Uterus (tissue), 4 donors: ENCODE results near the gene PLCL1. TPM values are rescaled to one million over a fixed set of nuclear protein-coding genes. Genes with fewer than 3 reads are reported as not detected.
"Not testable (repeated sequence)": the region's sequence is repeated elsewhere in the genome, so short reads cannot be mapped to it uniquely, and the experiment has no call there.

Experiments
- DNase-seq, 2 donors: peaks; one replicate each; pipeline ENCODE4 v3.0.0-alpha.2; 2019 to 2020
- H3K27ac ChIP-seq, 2 donors: fragments of 200-600 bp; sonication (generic); 1 replicate in 1 of 2; 2 replicates in 1 of 2; pipeline ENCODE4 v1.5.1; 2016 to 2018
- H3K27me3 ChIP-seq, 2 donors: fragments of 200-600 bp; sonication (generic); one replicate each; pipeline ENCODE4 v1.5.1; 2018 to 2019; ENCODE audit warnings: control low read depth in 1 of 2
- H3K36me3 ChIP-seq, 2 donors: fragments of 200-600 bp; sonication (generic); one replicate each; pipeline ENCODE4 v1.5.1; 2019; ENCODE audit warnings: control low read depth in 1 of 2
- H3K4me1 ChIP-seq, 2 donors: fragments of 200-600 bp; sonication (generic); one replicate each; pipeline ENCODE4 v1.5.1; 2018 to 2019; ENCODE audit warnings: control low read depth in 1 of 2
- H3K4me3 ChIP-seq, 2 donors: fragments of 200-600 bp; sonication (generic); 1 replicate in 1 of 2; 2 replicates in 1 of 2; pipeline ENCODE4 v1.5.1; 2018 to 2019; ENCODE audit warnings: mild to moderate bottlenecking in 1 of 2
- H3K9me3 ChIP-seq, 2 donors: fragments of 200-600 bp; sonication (generic); one replicate each; pipeline ENCODE4 v1.5.1; 2019; ENCODE audit warnings: control low read depth in 1 of 2
- POLR2A ChIP-seq, 2 donors: fragments of 450-650 bp; IDR thresholded peaks; one replicate each; pipeline ENCODE4 v1.6.1; 2016; ENCODE audit warnings: antibody characterized with exemption in 2 of 2, mild to moderate bottlenecking in 1 of 2, moderate library complexity in 1 of 2
- intact Hi-C: fragments of 100-400 bp; cut with DNase I; formaldehyde crosslinking; loops from one replicate; pipeline ENCODE4 v1.15.1; 2023; ENCODE audit warnings: low total_unique reads
- total RNA-seq, 4 donors: library from RNA; depleted of rRNA in 3 of 4; stranded (reverse); fragments of >200 nt in 3 of 4; gene quantifications; one replicate each; pipeline versions ENCODE4 v1.1.0 to v1.2.4, GENCODE V29; 2014 to 2023
- TF ChIP-seq, protein P1 (sequence below), 4 experiments: fragments of 200-600 bp in 2 of 4; fragments of 450-650 bp in 2 of 4; sonication (generic) in 2 of 4; IDR thresholded peaks; one replicate each; pipeline ENCODE4 v1.5.1; 2016 to 2019; ENCODE audit warnings: antibody characterized with exemption in 4 of 4, mild to moderate bottlenecking in 2 of 4, moderate library complexity in 1 of 4
- donor health status: DM: yes; HTN: yes; CAD: no.

PLCL1 gene
- total RNA-seq, 4 donors from 2014 or later = 7.3 to 32.5 (median 15.0) TPM

DNA sequence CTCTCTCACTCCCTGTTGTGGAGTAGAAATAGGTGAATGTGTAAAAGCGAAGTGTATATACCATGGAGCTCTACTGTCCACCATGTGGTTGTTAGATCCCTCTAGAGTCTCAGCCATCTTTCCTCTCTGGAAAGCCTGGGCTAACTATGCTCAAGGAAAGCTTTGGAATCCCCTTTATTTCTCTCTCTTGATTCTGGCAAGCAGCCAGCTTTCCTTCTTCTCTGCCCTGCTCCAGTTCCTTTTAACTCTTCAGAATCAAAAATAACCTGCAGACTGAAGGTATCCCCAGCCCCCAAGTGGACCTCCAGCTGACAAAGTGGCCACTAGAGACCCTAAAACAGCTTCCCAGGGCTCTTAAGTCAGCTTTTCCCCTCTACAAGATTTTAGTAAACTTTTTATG is 381.9 kb downstream of the PLCL1 start:
- intact Hi-C loops = no loop called here
- no peak overlapping the region for H3K27ac ChIP-seq
- no peaks in the 10 kb centered on the region for H3K4me1 ChIP-seq
- no peaks in the 10 kb centered on the region for H3K27me3 ChIP-seq
- H3K36me3 ChIP-seq = no peaks in the 10 kb centered on the region
- no peak for DNase-seq
- TF ChIP-seq POLR2A (IDR thresholded peaks at IDR 0.05) = no peak
- TF ChIP-seq, protein P1, sequence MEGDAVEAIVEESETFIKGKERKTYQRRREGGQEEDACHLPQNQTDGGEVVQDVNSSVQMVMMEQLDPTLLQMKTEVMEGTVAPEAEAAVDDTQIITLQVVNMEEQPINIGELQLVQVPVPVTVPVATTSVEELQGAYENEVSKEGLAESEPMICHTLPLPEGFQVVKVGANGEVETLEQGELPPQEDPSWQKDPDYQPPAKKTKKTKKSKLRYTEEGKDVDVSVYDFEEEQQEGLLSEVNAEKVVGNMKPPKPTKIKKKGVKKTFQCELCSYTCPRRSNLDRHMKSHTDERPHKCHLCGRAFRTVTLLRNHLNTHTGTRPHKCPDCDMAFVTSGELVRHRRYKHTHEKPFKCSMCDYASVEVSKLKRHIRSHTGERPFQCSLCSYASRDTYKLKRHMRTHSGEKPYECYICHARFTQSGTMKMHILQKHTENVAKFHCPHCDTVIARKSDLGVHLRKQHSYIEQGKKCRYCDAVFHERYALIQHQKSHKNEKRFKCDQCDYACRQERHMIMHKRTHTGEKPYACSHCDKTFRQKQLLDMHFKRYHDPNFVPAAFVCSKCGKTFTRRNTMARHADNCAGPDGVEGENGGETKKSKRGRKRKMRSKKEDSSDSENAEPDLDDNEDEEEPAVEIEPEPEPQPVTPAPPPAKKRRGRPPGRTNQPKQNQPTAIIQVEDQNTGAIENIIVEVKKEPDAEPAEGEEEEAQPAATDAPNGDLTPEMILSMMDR (IDR thresholded peaks at IDR 0.05) = no peak
- no peaks in the 10 kb centered on the region for H3K9me3 ChIP-seq
- H3K4me3 ChIP-seq = no peak overlapping the region

DNA sequence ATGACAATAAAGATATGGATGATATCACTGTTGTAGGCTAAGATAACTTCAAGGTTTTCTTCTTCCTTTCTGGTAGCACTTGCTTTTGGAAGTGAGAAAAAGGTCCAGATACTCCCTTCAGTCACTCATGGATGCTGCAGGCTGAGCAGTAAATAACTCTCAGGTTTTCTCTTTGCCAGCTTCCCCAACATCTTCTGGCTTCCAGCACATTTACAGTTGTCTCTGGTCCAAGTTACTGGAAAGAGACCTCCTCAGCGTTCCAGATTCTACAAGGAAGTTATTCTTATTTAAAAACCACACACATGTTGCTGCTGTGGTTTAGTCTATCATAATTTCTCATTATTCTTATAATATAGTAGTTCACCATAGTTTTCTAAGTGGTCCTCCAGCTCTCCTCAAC is 383.4 kb downstream of the PLCL1 start:
- Histone ChIP-seq H3K27ac (no peak overlapping the region), H3K4me3 (no peak overlapping the region), H3K27me3 (no peaks in the 10 kb centered on the region), H3K9me3 (no peaks in the 10 kb centered on the region), H3K4me1 (no peaks in the 10 kb centered on the region), H3K36me3 (no peaks in the 10 kb centered on the region)
- DNase-seq = no peak
- TF ChIP-seq, protein P1 (IDR thresholded peaks at IDR 0.05) = no peak
- no peak for TF ChIP-seq POLR2A (IDR thresholded peaks at IDR 0.05)
- intact Hi-C loops = no loop called here

GRCh38 chr2:198188982-198189381 is 384.6 kb downstream of the PLCL1 start:
- TF ChIP-seq, protein P1 (IDR thresholded peaks at IDR 0.05) = no peak
- no peaks in the 10 kb centered on the region for H3K9me3 ChIP-seq
- no peak overlapping the region for H3K27ac ChIP-seq
- no peak for DNase-seq
- no peaks in the 10 kb centered on the region for H3K36me3 ChIP-seq
- intact Hi-C loops = no loop called here
- H3K4me1 ChIP-seq = no peaks in the 10 kb centered on the region
- no peak overlapping the region for H3K4me3 ChIP-seq
- H3K27me3 ChIP-seq = no peaks in the 10 kb centered on the region

DNA sequence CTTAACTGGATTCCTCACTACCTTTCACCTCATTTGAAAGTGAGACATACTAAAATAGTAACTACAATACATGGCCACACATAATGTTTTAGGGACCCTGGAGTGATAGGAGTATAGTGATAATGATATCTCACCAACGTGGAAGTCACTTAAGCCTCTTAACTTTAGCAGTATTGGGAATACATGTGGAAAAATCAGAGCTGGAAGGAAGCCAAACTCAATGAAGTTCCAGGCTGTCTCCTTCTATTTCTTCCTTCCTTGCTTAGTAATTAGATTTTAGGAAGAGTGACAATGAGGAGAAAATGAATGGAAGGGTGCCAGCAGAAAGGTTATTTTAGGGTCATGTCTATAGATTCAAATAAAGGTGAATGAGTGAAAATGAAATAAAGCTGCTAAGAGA is 387.3 kb downstream of the PLCL1 start:
- DNase-seq = no peak
- no peaks in the 10 kb centered on the region for H3K27me3 ChIP-seq
- intact Hi-C loops = no loop called here
- H3K27ac ChIP-seq = no peak overlapping the region
- H3K4me3 ChIP-seq = no peak overlapping the region
- H3K9me3 ChIP-seq = no peaks in the 10 kb centered on the region
- no peak for TF ChIP-seq POLR2A (IDR thresholded peaks at IDR 0.05)
- TF ChIP-seq, protein P1 (IDR thresholded peaks at IDR 0.05) = no peak
- no peaks in the 10 kb centered on the region for H3K4me1 ChIP-seq
- H3K36me3 ChIP-seq = no peaks in the 10 kb centered on the region

GRCh38 chr2:198196556-198196955 is 392.2 kb downstream of the PLCL1 start:
- H3K36me3 ChIP-seq, H3K27ac ChIP-seq, DNase-seq, H3K9me3 ChIP-seq, H3K4me3 ChIP-seq, H3K27me3 ChIP-seq, H3K4me1 ChIP-seq, intact Hi-C loops: not testable (repeated sequence)

Other genes with a start within 250 kb of the PLCL1 start
- 10 to 100 TPM in 2 of 4 donors, 1 to 10 TPM in 2; 2.0 to 26.7 (median 9.5) TPM for gene RFTN2, start 129.0 kb upstream of the PLCL1 start, total RNA-seq
- gene MARS2, start 99.2 kb upstream of the PLCL1 start, total RNA-seq = 10 to 100 TPM in 1 of 4 donors, 1 to 10 TPM in 2, not detected in 1; 4.7 to 17.9 (median 8.0) TPM
- gene BOLL, start 19.3 kb upstream of the PLCL1 start, total RNA-seq = not detected